Right hindlimb (tissue), 1 donor: Measurements from ENCODE around the gene PSMC5.
A peak's percentile ranks its signal among the peaks of the same experiment; 100 is the strongest.
"Not testable (repeated sequence)": the region's sequence is repeated elsewhere in the genome, so short reads cannot be mapped to it uniquely, and the experiment has no call there.

Experiments
- DNase-seq: peaks from one replicate; pipeline ENCODE4 v3.0.0-alpha.2; 2018

The PSMC5 gene

GRCh38 chr17:63827002-63827800 lies at the start of gene PSMC5, which contains the start of gene FTSJ3:
TSS of gene PSMC5 (plus strand) at chr17:63827431. CDS start at chr17:63827491, 60 bp downstream.
TSS of gene FTSJ3 (minus strand) at chr17:63827663. CDS start at chr17:63826902, 761 bp downstream.
- DNase-seq = peak; percentile 97

- DNase-seq = no peak
Measured at GRCh38 chr17:63780507-63780906, 46.7 kb upstream of the PSMC5 start.

GRCh38 chr17:63780928-63781327 lies 46.3 kb upstream of the PSMC5 start:
- no peak for DNase-seq

- no peak for DNase-seq
Measured at GRCh38 chr17:63783522-63783921, 43.7 kb upstream of the PSMC5 start.

- no peak for DNase-seq
Measured at GRCh38 chr17:63785556-63785955, 41.7 kb upstream of the PSMC5 start.

GRCh38 chr17:63786117-63786516 lies 41.1 kb upstream of the PSMC5 start:
- DNase-seq = no peak

GRCh38 chr17:63786971-63787711 lies 40.1 kb upstream of the PSMC5 start:
- DNase-seq = no peak

GRCh38 chr17:63790057-63790456 lies 37.2 kb upstream of the PSMC5 start:
- no peak for DNase-seq

GRCh38 chr17:63792055-63792729 lies 35.0 kb upstream of the PSMC5 start:
- no peak for DNase-seq

GRCh38 chr17:63796375-63796774 lies 30.9 kb upstream of the PSMC5 start:
- not testable (repeated sequence) for DNase-seq

GRCh38 chr17:63798572-63799106 lies 28.6 kb upstream of the PSMC5 start:
- no peak for DNase-seq

GRCh38 chr17:63800783-63801182 lies 26.4 kb upstream of the PSMC5 start:
- no peak for DNase-seq

GRCh38 chr17:63804328-63804727 lies 22.9 kb upstream of the PSMC5 start:
- DNase-seq = no peak

GRCh38 chr17:63805591-63805990 lies 21.6 kb upstream of the PSMC5 start:
- DNase-seq = no peak

- DNase-seq = no peak
Measured at GRCh38 chr17:63809970-63810369, 17.3 kb upstream of the PSMC5 start.

GRCh38 chr17:63816123-63816522 lies 11.1 kb upstream of the PSMC5 start:
- DNase-seq = no peak

GRCh38 chr17:63816669-63817068 lies 10.6 kb upstream of the PSMC5 start:
- no peak for DNase-seq

- DNase-seq = no peak
Measured at GRCh38 chr17:63817736-63818385, 9.4 kb upstream of the PSMC5 start.

GRCh38 chr17:63819131-63819530 lies 8.1 kb upstream of the PSMC5 start:
- DNase-seq = no peak

- no peak for DNase-seq
Measured at GRCh38 chr17:63819585-63820537, 7.4 kb upstream of the PSMC5 start.

- DNase-seq = no peak
Measured at GRCh38 chr17:63820963-63821561, 6.2 kb upstream of the PSMC5 start.
